ENCODE data around the gene HLA-DMA. TPM values are rescaled to one million over a fixed set of nuclear protein-coding genes. Genes with fewer than 3 reads are reported as not detected.

Gene HLA-DMA
- total and polyA plus RNA-seq, 2 of the 13 experiments (the other 11 are each of a cell fraction or from before 2014, with no cell fraction given) = 0.70 to 0.71 TPM

GRCh38 chr6:32937230-32937633 is 15.7 kb downstream of the HLA-DMA start (continued):
- TF ChIP-seq, protein P1, sequence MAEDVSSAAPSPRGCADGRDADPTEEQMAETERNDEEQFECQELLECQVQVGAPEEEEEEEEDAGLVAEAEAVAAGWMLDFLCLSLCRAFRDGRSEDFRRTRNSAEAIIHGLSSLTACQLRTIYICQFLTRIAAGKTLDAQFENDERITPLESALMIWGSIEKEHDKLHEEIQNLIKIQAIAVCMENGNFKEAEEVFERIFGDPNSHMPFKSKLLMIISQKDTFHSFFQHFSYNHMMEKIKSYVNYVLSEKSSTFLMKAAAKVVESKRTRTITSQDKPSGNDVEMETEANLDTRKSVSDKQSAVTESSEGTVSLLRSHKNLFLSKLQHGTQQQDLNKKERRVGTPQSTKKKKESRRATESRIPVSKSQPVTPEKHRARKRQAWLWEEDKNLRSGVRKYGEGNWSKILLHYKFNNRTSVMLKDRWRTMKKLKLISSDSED (CRISPR knock-in tag; IDR thresholded peaks at IDR 0.05) = no peak
- TF ChIP-seq GFI1 (CRISPR knock-in tag; IDR thresholded peaks at IDR 0.05; ENCODE audit: borderline replicate concordance) (no peak), ZNF530 (CRISPR knock-in tag; IDR thresholded peaks at IDR 0.05; ENCODE audit: low read depth) (no peak)

DNA sequence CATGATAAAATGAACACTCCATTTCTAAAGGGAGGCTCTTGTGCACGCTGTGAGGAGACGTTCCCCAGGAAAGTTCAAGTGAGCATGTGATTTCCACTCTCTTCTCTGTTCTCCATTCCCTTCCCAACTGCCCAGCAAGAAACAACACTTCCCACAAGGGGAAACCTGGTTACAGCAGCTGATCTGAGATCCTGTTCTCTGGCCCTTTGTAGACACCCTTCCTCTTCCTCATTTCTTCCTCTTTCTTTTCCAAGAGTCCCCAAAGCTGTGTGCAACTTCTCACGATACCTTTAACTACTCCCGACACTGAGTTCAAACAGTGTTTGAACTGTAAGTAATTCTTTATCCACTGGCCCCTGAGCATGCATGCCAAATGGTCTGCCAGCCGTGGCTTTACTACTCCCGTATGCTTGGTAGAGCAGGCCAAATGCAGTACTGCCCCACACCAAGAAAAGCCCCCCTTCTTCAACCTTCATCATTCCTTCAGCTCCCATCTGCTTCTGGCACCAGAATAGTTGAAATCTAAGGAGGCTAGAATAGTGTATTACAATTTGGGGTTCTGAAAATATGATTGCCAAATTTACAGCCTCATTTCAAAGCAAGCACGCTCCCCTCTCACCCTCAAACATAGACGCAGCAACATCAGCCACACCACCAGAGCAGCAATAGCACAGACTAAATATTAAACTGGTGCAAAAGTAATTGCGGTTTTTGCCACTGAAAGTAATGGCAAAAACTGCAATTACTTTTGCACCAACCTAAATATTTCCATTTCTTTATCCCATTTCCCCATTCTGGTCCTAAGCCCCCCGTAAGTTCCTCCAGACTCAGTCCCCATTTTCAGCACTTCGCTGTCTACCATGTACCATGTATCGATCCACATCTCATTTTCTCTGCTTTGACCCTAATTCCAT is 16.4 kb downstream of the HLA-DMA start:
- ATAC-seq (no peak), DNase-seq (ENCODE audit: low spot score) (no peak), FAIRE-seq (no peak)
- Histone ChIP-seq H3K36me3 (replicated peaks in 1 of 2; ENCODE audit: control insufficient read depth in 1 of 2, insufficient read depth in 2 of 2, low read length in 2 of 2) (no peaks in the 10 kb centered on the region), H3K79me2 (ENCODE audit: insufficient read depth, low read length) (no peaks in the 10 kb centered on the region), H3K4me1 (ENCODE audit: insufficient read depth, low read length) (peaks cover 14% of the 10 kb centered on the region), H3K9ac (ENCODE audit: insufficient read depth, low read depth, low read length) (no peak overlapping the region), H3K9me3 (ENCODE audit: low read length) (no peaks in the 10 kb centered on the region), H3K27me3 (ENCODE audit: control insufficient read depth in 1 of 2, insufficient read depth in 2 of 2, low read length in 2 of 2) (peaks cover 2 to 37% of the 10 kb centered on the region in 2 experiments; a peak in 4 of 5 replicates), H3K4me3 (replicated peaks in 1 of 3; ENCODE audit: insufficient read depth in 1 of 3, low read depth in 2 of 3, low read length in 3 of 3) (no peak overlapping the region), H3K4me2 (ENCODE audit: low read depth, low read length) (no peak overlapping the region), H2AFZ (ENCODE audit: low read length) (no peak overlapping the region), H3K27ac (ENCODE audit: extremely low read length, insufficient read depth, low read length) (no peak overlapping the region), H4K20me1 (ENCODE audit: insufficient read depth, low read length) (no peaks in the 10 kb centered on the region)
- in situ Hi-C loops (cut with HindIII; ENCODE audit: extremely low pct_ligation_motif_present, low pct_unique_long_range_greater_than_20kb) = loop anchor here (5.0 kb wide), 1 partner anchor 46 kb away; no protein-coding TSS in a partner anchor
- intact Hi-C loops (cut with micrococcal nuclease; ENCODE audit: unreplicated experiment) = no loop called here
- POLR2A ChIA-PET = interaction anchor here (1.3 kb wide), 1 partner anchor 35 kb away, joined by 3 read pairs; no protein-coding TSS in a partner anchor
- BruUV-seq (replicated peaks) = no TSS peak
- no peak for TF ChIP-seq ZFP62 (CRISPR knock-in tag; IDR thresholded peaks at IDR 0.05)
- no peak for TF ChIP-seq ATF2 (CRISPR knock-in tag; IDR thresholded peaks at IDR 0.05)
- TF ChIP-seq HCFC1 (IDR thresholded peaks at IDR 0.05; ENCODE audit: low read depth, low read length) = no peak
- TF ChIP-seq, protein P2, sequence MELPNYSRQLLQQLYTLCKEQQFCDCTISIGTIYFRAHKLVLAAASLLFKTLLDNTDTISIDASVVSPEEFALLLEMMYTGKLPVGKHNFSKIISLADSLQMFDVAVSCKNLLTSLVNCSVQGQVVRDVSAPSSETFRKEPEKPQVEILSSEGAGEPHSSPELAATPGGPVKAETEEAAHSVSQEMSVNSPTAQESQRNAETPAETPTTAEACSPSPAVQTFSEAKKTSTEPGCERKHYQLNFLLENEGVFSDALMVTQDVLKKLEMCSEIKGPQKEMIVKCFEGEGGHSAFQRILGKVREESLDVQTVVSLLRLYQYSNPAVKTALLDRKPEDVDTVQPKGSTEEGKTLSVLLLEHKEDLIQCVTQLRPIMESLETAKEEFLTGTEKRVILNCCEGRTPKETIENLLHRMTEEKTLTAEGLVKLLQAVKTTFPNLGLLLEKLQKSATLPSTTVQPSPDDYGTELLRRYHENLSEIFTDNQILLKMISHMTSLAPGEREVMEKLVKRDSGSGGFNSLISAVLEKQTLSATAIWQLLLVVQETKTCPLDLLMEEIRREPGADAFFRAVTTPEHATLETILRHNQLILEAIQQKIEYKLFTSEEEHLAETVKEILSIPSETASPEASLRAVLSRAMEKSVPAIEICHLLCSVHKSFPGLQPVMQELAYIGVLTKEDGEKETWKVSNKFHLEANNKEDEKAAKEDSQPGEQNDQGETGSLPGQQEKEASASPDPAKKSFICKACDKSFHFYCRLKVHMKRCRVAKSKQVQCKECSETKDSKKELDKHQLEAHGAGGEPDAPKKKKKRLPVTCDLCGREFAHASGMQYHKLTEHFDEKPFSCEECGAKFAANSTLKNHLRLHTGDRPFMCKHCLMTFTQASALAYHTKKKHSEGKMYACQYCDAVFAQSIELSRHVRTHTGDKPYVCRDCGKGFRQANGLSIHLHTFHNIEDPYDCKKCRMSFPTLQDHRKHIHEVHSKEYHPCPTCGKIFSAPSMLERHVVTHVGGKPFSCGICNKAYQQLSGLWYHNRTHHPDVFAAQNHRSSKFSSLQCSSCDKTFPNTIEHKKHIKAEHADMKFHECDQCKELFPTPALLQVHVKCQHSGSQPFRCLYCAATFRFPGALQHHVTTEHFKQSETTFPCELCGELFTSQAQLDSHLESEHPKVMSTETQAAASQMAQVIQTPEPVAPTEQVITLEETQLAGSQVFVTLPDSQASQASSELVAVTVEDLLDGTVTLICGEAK (IDR thresholded peaks at IDR 0.05) = peak; percentile 93
- TF ChIP-seq, protein P2 (CRISPR knock-in tag; IDR thresholded peaks at IDR 0.05) = no peak
- WGBS (ENCODE audit: low lambda C conversion rate) = 18% methylated on average over 12 of the region's 12 CpGs
- CTCF ChIA-PET (ENCODE audit: low intra/inter-chr PET ratio, low total read pairs) = interaction anchor here (6.2 kb wide), 1 partner anchor 47 kb away, joined by 103 read pairs; no protein-coding TSS in a partner anchor
